K562 (cell line): ENCODE measurements around the gene SLC25A10. TPM values are rescaled to one million over a fixed set of nuclear protein-coding genes. Genes with fewer than 3 reads are reported as not detected.

Experiments used
- HMGN3 ChIP-seq: IDR thresholded peaks from 2 replicates; pipeline ENCODE4 v1.6.1; 2011; ENCODE audit warnings: borderline replicate concordance, low read depth, mild to moderate bottlenecking, mixed read lengths, low read length; ENCODE audit not compliant: insufficient read length; ENCODE audit errors: extremely low read depth
- HOXB6 ChIP-seq: fragments of 250-450 bp; sonication (Bioruptor Pico); IDR thresholded peaks from 2 replicates; pipeline ENCODE4 v1.5.1; 2022; ENCODE audit warnings: mild to moderate bottlenecking, borderline replicate concordance
- NCOA6 ChIP-seq: fragments of 450-650 bp; IDR thresholded peaks from 2 replicates; pipeline ENCODE4 v1.6.1; 2017; ENCODE audit warnings: mild to moderate bottlenecking
- PHF20 ChIP-seq: fragments of 450-650 bp; IDR thresholded peaks from 2 replicates; pipeline ENCODE4 v1.6.1; 2018; ENCODE audit not compliant: partially characterized antibody
- PHF8 ChIP-seq: fragments of 200-600 bp; sonication (generic); IDR thresholded peaks from 2 replicates; pipeline ENCODE4 v1.6.1; 2012; ENCODE audit warnings: mixed run types, mild to moderate bottlenecking, inconsistent platforms, low read length, moderate library complexity, borderline replicate concordance
- RNF219 ChIP-seq: fragments of 250-450 bp; sonication (Bioruptor Pico); IDR thresholded peaks from 2 replicates; pipeline ENCODE4 v1.5.0; 2022; ENCODE audit warnings: mild to moderate bottlenecking
- ZNF143 ChIP-seq: sonication (generic); formaldehyde crosslinking; IDR thresholded peaks from 2 replicates; pipeline ENCODE4 v1.9.0; 2022; ENCODE audit warnings: mild to moderate bottlenecking, missing genetic modification reagents
- ZNF232 ChIP-seq: sonication (generic); formaldehyde crosslinking; IDR thresholded peaks from 2 replicates; pipeline ENCODE4 v1.8.0; 2022; ENCODE audit warnings: mild to moderate bottlenecking, missing genetic modification reagents
- ZNF354B ChIP-seq: fragments of 250-450 bp; sonication (Bioruptor Pico); IDR thresholded peaks from 2 replicates; pipeline ENCODE4 v1.4.0; 2020
- ZNF639 ChIP-seq, 2 experiments: fragments of 200-800 bp in 1 of 2; sonication (Bioruptor generic) in 1 of 2; sonication (generic) in 1 of 2; formaldehyde crosslinking in 1 of 2; IDR thresholded peaks in 1 of 2; conservative IDR thresholded peaks in 1 of 2; 2 replicates each; pipeline versions ENCODE4 v1.5.0 to v1.6.1; 2016 to 2020; ENCODE audit warnings: missing compliant biosample characterization in 1 of 2, missing genetic modification characterization in 1 of 2, missing genetic modification reagents in 1 of 2
- polyA plus RNA-seq, 8 experiments: library from polyadenylated mRNA; depleted of rRNA in 4 of 8; stranded (reverse) in 5 of 8; unstranded in 3 of 8; fragments of >200 nt; fragmentation: Nextera tagmentation in 2 of 8; fragmentation: Illumina TruSeq in 1 of 8; extraction: Ambion mirVana in 2 of 8; extraction: Trizol in 1 of 8; gene quantifications; 2 replicates each; pipeline versions ENCODE4 v1.2.1 to v1.2.3, GENCODE V29; 2011 to 2014; ENCODE audit warnings: inconsistent platforms in 1 of 8, missing spikeins in 1 of 8
- total RNA-seq, 7 experiments: library from RNA; depleted of rRNA in 6 of 7; stranded (reverse); fragments of >200 nt in 6 of 7; fragmentation: Illumina TruSeq in 2 of 7; extraction: Trizol in 2 of 7; gene quantifications; 2 replicates each; pipeline versions ENCODE4 v1.2.1 to v1.2.3, GENCODE V29; 2011 to 2021; ENCODE audit warnings: low replicate concordance in 1 of 7
- TF ChIP-seq, protein P1 (sequence below): sonication (generic); formaldehyde crosslinking; IDR thresholded peaks from 2 replicates; pipeline ENCODE4 v1.8.0; 2023; ENCODE audit warnings: missing genetic modification reagents, mild to moderate bottlenecking, borderline replicate concordance
- TF ChIP-seq, protein P2 (sequence below): fragments of 450-650 bp; IDR thresholded peaks from 2 replicates; pipeline ENCODE4 v1.6.1; 2016; ENCODE audit warnings: borderline replicate concordance
- TF ChIP-seq, protein P3 (sequence below): fragments of 450-650 bp; IDR thresholded peaks from one replicate; pipeline ENCODE4 v1.6.1; 2018; ENCODE audit warnings: mild to moderate bottlenecking, moderate library complexity; ENCODE audit not compliant: partially characterized antibody

SLC25A10 gene
- total and polyA plus RNA-seq, 9 of the 15 experiments (the other 6 are each of a cell fraction or from before 2014, with no cell fraction given), result 0.10 to 85.6 (median 34.3) TPM

DNA sequence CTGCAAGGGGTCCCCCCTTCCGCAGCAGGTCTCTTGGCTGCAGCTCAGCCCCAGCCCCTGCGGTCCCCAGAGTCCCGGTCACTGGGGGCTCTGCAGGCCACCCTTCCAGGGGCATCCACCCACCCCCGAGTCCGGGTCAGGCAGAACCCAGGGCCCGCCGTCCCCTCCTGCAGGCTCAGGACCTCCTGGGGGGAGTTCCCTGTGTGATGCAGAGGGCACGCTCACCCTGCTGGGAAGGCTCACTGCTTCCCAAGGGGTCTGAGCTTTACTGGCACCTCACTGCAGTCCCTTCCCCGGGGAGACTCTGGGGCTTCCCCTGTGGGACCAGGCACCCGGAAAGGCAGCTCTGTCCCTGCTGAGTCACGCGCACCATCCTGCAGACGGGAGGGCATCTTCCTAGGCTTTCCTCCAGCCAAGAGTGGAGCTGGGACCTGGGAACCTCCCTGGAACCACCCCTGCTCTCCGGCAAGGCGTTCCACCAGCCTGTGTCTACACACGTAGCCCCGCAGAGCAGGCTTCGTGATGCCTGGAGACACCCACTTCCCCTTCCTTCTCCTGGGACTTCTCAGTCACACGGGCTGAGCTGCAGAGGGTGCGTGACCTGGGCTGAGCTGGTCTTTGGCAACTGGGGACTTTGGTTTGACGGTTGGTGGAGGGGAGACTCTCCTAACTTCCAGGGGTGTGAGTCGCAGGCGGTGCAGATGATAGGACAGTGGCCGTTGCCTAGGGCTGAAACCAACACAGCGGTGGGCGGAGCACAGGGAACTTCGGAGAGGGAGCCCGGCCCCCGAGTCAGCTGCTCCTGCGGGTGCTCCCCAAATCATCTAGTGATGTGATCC, 23.4 kb downstream of the SLC25A10 start (continued):
- TF ChIP-seq, protein P1, sequence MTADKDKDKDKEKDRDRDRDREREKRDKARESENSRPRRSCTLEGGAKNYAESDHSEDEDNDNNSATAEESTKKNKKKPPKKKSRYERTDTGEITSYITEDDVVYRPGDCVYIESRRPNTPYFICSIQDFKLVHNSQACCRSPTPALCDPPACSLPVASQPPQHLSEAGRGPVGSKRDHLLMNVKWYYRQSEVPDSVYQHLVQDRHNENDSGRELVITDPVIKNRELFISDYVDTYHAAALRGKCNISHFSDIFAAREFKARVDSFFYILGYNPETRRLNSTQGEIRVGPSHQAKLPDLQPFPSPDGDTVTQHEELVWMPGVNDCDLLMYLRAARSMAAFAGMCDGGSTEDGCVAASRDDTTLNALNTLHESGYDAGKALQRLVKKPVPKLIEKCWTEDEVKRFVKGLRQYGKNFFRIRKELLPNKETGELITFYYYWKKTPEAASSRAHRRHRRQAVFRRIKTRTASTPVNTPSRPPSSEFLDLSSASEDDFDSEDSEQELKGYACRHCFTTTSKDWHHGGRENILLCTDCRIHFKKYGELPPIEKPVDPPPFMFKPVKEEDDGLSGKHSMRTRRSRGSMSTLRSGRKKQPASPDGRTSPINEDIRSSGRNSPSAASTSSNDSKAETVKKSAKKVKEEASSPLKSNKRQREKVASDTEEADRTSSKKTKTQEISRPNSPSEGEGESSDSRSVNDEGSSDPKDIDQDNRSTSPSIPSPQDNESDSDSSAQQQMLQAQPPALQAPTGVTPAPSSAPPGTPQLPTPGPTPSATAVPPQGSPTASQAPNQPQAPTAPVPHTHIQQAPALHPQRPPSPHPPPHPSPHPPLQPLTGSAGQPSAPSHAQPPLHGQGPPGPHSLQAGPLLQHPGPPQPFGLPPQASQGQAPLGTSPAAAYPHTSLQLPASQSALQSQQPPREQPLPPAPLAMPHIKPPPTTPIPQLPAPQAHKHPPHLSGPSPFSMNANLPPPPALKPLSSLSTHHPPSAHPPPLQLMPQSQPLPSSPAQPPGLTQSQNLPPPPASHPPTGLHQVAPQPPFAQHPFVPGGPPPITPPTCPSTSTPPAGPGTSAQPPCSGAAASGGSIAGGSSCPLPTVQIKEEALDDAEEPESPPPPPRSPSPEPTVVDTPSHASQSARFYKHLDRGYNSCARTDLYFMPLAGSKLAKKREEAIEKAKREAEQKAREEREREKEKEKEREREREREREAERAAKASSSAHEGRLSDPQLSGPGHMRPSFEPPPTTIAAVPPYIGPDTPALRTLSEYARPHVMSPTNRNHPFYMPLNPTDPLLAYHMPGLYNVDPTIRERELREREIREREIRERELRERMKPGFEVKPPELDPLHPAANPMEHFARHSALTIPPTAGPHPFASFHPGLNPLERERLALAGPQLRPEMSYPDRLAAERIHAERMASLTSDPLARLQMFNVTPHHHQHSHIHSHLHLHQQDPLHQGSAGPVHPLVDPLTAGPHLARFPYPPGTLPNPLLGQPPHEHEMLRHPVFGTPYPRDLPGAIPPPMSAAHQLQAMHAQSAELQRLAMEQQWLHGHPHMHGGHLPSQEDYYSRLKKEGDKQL, result no peak
- TF ChIP-seq, protein P2, sequence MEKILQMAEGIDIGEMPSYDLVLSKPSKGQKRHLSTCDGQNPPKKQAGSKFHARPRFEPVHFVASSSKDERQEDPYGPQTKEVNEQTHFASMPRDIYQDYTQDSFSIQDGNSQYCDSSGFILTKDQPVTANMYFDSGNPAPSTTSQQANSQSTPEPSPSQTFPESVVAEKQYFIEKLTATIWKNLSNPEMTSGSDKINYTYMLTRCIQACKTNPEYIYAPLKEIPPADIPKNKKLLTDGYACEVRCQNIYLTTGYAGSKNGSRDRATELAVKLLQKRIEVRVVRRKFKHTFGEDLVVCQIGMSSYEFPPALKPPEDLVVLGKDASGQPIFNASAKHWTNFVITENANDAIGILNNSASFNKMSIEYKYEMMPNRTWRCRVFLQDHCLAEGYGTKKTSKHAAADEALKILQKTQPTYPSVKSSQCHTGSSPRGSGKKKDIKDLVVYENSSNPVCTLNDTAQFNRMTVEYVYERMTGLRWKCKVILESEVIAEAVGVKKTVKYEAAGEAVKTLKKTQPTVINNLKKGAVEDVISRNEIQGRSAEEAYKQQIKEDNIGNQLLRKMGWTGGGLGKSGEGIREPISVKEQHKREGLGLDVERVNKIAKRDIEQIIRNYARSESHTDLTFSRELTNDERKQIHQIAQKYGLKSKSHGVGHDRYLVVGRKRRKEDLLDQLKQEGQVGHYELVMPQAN, result no peak
- TF ChIP-seq ZNF143 (CRISPR knock-in tag), result no peak
- no peak for TF ChIP-seq ZNF354B (CRISPR knock-in tag)
- TF ChIP-seq, protein P3, sequence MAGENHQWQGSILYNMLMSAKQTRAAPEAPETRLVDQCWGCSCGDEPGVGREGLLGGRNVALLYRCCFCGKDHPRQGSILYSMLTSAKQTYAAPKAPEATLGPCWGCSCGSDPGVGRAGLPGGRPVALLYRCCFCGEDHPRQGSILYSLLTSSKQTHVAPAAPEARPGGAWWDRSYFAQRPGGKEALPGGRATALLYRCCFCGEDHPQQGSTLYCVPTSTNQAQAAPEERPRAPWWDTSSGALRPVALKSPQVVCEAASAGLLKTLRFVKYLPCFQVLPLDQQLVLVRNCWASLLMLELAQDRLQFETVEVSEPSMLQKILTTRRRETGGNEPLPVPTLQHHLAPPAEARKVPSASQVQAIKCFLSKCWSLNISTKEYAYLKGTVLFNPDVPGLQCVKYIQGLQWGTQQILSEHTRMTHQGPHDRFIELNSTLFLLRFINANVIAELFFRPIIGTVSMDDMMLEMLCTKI, result no peak
- no peak for TF ChIP-seq HOXB6 (CRISPR knock-in tag)
- TF ChIP-seq ZNF639 (CRISPR knock-in tag; conservative IDR thresholded peaks at IDR 0.05 in 1 of 2, IDR thresholded peaks at IDR 0.05 in 1 of 2), result no peak
- TF ChIP-seq RNF219, result no peak
- TF ChIP-seq ZNF232 (CRISPR knock-in tag), result no peak
- TF ChIP-seq HMGN3, result no peak
- TF ChIP-seq PHF20, result no peak
- TF ChIP-seq PHF8, result peak; percentile 12; the same call in 1 of the 2 replicates
- TF ChIP-seq NCOA6, result no peak
